ENCODE results near the gene EGFL8.

Gene EGFL8

GRCh38 chr6:32149092-32149755 lies 15.2 kb upstream of the EGFL8 start:
- peak overlapping the region; percentile 81 to 82 for H3K4me3 Mint-ChIP-seq
- no peaks in the 10 kb centered on the region for H3K9me3 Mint-ChIP-seq
- ATAC-seq (replicated peaks): peak; percentile 6
- DNase-seq: no peak
- peaks cover 33 to 42% of the 10 kb centered on the region in 2 donors for H3K4me1 Mint-ChIP-seq (ENCODE audit: low read depth in 2 of 2)
- H3K27me3 Mint-ChIP-seq: peaks cover 42 to 62% of the 10 kb centered on the region in 2 donors
- peaks cover 19% of the 10 kb centered on the region for H3K36me3 Mint-ChIP-seq (ENCODE audit: insufficient read depth)
- H3K27ac Mint-ChIP-seq: no peak overlapping the region

DNA sequence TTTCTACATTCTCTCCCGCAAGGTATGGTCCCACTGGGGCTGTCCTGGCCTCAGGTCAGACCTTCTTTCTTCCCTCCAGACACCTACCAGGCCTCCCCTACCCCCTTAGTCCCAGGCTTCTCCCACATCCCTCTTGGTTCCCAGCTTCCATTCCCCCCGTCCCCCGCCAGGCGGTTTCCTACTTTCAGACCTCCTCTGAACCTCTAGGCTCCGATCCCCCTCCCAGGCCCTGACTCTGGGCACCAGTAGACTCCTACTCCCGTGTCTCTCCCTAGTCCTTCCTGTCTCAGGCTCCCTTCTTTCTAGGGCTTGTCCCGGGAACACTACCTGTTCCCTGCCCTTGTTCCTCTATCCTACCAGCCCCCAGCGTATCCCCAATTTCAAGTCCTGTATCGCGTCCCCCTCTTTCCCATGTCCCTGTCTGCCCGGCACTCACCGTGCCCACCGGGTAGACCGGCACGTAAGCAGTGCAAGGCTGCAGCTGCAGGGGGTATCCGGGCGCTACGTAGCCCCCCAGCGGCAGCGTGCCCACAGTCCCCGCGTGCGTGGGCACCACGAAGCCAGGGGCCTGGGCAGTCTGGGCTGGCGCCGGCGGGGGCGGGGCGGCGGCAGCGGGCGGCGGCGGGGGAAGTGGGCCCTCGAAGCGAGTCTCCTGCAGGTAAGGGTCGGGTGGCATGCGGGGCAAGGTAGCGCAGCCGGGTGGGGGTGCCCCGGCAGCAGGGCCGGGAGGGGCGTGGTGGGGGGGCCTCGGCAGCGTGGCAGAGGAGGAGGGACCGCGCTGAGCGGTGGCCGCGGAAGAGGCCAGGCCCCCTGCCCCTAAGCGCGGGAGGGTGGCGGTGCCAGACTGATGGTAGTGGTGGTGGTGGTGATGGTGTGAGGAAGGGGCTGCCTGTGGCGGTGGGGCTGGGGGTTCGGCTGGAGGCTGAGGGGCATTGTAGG lies 14.2 kb upstream of the EGFL8 start:
- H3K27me3 Mint-ChIP-seq: peaks cover 42 to 62% of the 10 kb centered on the region in 2 donors
- H3K4me1 Mint-ChIP-seq (ENCODE audit: low read depth in 2 of 2): peaks cover 42 to 51% of the 10 kb centered on the region in 2 donors
- H3K36me3 Mint-ChIP-seq (ENCODE audit: insufficient read depth): peaks cover 19% of the 10 kb centered on the region
- H3K9me3 Mint-ChIP-seq: no peaks in the 10 kb centered on the region
- DNase-seq: no peak
- peak overlapping the region; percentile 3 to 23 for H3K4me3 Mint-ChIP-seq
- ATAC-seq (replicated peaks): no peak
- no peak overlapping the region for H3K27ac Mint-ChIP-seq

DNA sequence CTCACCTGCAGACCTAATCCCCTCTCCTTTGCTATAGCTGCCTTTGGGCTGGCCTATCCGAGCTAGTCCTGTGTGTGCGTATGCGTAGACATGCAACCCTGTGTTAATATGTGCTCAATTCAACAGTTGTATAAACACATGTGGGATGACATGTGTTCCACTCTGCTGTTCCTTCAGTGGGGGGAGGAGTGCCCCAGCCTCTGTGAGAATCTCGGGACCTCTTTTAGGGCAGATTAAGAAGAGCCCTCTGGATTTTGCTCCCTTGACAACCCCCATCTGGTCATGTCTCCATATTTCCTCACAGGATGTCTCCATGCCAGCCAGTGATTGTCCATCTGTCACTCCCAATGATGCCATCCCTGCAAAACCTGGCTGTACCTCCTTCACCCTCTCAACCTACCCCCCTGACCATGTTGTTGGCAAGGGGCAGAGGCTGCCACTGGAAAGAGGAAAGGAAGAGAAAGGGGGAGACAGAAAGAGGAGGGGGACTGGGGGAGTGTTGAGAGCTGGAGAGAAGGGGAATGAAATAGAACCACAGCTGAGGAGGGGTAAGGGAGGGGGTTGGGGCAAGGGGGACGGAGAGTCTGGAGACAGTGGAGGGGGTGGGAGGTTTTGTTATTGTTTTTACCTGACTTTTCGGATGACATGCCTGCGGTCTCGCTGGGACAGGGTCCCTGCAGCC lies 13.1 kb upstream of the EGFL8 start:
- no peaks in the 10 kb centered on the region for H3K9me3 Mint-ChIP-seq
- peaks cover 19% of the 10 kb centered on the region for H3K36me3 Mint-ChIP-seq (ENCODE audit: insufficient read depth)
- peak overlapping the region in 1 of 2 donors; percentile 41 for H3K4me3 Mint-ChIP-seq
- peaks cover 37 to 60% of the 10 kb centered on the region in 2 donors for H3K27me3 Mint-ChIP-seq
- no peak overlapping the region for H3K27ac Mint-ChIP-seq
- no peak for DNase-seq
- H3K4me1 Mint-ChIP-seq (ENCODE audit: low read depth in 2 of 2): peaks cover 46 to 55% of the 10 kb centered on the region in 2 donors
- ATAC-seq (replicated peaks): no peak

- Mint-ChIP-seq H3K4me3 (peak within 1 kb of the TSS; percentile 23 to 89), H3K27ac (peak within 1 kb of the TSS; percentile 2 to 92), H3K9me3 (no peaks in the 10 kb centered on the region), H3K27me3 (peaks cover 31 to 52% of the 10 kb centered on the region in 2 donors), H3K4me1 (ENCODE audit: low read depth in 2 of 2) (peaks cover 46 to 55% of the 10 kb centered on the region in 2 donors), H3K36me3 (ENCODE audit: insufficient read depth) (peaks cover 19% of the 10 kb centered on the region)
- DNase-seq: no peak
- no peak for ATAC-seq (replicated peaks)
Measured at GRCh38 chr6:32151863-32152768, 12.3 kb upstream of the EGFL8 start, which contains the start of gene PRRT1. PRRT1 (minus strand) TSS chr6:32151939; CDS start chr6:32151827, 112 bp downstream.

DNA sequence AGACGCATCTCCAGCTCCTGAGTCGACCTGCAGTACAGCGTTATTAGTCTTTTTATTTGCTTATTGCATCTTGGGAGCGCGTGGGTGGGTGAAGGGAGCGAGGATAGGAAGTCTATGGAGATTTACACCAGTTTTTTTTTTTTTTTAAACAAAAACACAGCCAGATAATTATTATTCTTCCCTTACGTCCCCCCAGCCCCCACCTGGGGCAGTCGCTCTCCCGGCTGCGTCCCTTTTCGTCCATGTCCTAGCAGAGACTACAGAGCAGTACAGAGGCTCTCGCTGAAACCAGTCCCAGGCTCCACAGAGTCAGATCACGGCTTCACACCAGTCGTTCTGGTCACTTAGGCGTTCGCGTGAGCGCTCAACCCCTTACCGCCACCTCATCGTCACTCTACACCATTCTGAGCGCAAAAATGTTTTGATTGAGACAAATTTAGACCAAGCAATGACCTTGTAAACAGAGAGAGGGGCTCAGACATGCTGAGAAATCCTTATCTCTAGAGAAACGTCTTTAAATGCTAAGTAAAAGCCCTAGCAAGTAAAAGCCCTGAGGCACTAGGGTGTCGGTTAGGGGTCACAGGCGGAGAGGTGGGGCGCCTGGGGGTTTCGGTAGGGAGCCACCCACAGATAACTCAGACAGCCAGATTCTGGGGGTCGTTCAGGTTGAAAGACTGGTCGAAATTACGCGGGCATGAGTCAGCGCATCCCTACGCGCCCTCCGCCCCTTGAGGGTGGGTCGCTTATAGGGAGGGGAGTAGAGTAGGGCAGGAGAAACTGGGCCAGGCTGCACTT lies 11.4 kb upstream of the EGFL8 start:
- Mint-ChIP-seq H3K27ac (peak overlapping the region; percentile 2 to 92), H3K4me3 (peak overlapping the region; percentile 89 to 91), H3K4me1 (ENCODE audit: low read depth in 2 of 2) (peaks cover 41 to 51% of the 10 kb centered on the region in 2 donors), H3K27me3 (peaks cover 30 to 43% of the 10 kb centered on the region in 2 donors), H3K36me3 (ENCODE audit: insufficient read depth) (peaks cover 19% of the 10 kb centered on the region), H3K9me3 (no peaks in the 10 kb centered on the region)
- ATAC-seq (replicated peaks): no peak
- DNase-seq: no peak

DNA sequence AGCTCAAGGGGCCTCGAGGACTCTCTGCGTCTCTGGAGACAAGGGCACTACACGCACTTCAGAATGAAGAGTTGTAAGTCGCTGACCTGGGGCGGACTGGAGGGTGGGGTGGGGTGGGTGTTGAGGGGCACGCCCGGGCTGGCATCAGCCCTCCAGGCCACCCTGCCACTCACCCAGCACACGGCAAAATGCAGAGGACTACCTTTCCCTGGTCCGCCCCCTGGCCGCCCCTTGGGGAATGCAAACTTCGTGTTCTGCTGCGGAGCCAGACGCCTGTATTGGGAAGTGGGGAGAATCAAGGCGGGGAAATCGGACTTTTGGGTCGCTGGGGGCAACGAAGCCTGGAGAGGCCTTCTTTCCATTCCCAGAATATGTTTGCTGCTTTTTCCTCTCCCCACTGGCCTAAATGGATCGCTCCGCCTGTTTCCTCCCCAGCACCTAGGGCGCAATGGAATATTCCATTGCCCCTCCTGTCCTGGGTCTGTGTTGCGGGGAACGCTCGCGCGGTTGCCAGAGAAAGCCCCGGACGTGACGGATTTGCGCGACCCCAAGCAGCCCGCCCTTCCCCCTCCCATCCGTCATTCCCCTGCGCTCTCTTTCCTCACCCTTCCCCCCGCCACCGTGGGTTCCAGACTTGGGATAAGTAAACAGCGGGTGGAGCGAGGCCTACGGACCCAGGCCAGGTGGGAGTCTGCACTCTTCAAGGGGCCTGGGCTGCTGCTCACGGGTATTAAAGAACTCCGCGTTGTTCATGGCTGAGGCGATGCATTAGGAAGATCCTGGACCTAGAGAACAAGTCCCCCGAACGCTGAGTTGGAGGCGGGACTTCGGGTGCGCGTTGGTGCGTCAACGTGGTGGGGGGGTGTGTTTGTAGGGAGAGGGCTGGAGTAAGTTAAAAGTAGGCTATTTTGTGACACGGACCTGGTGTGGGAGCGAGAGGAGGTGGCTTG lies 10.6 kb upstream of the EGFL8 start, which contains the start of gene PPT2:
TSS of gene PPT2 (plus strand) at position 578 of the 950 bp plus-strand sequence. CDS start 454 bp downstream, outside the sequence.
- peaks cover 37 to 42% of the 10 kb centered on the region in 2 donors for H3K4me1 Mint-ChIP-seq (ENCODE audit: low read depth in 2 of 2)

DNA sequence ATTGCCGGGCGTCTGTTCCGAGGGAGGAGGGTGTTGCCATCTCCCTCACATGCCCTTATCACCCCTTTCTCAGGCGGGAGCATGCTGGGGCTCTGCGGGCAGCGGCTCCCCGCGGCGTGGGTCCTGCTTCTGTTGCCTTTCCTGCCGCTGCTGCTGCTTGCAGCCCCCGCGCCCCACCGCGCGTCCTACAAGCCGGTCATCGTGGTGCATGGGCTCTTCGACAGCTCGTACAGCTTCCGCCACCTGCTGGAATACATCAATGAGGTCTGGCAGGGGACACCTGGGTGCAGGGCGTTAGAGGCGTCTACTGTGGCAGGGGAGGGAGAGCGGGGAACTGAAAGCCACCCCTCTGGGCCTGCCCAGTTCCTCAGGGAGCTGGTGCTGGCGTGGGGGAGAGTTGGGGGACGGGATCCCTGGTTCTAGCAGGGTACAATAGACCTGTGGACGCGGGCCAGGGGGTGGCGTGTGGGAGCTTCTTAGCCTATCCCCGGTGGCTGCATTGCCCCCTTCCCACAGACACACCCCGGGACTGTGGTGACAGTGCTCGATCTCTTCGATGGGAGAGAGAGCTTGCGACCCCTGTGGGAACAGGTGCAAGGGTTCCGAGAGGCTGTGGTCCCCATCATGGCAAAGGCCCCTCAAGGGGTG lies 9.8 kb upstream of the EGFL8 start:
- peak overlapping the region; percentile 91 to 92 for H3K27ac Mint-ChIP-seq
- peaks cover 16 to 27% of the 10 kb centered on the region in 2 donors for H3K27me3 Mint-ChIP-seq
- no peaks in the 10 kb centered on the region for H3K9me3 Mint-ChIP-seq
- peaks cover 12% of the 10 kb centered on the region for H3K36me3 Mint-ChIP-seq (ENCODE audit: insufficient read depth)
- ATAC-seq (replicated peaks) (peak; percentile 73), DNase-seq (peak; percentile 54 to 56 (median 54))
- peak overlapping the region; percentile 89 to 91 for H3K4me3 Mint-ChIP-seq
- H3K4me1 Mint-ChIP-seq (ENCODE audit: low read depth in 2 of 2): peaks cover 36 to 39% of the 10 kb centered on the region in 2 donors

More for the DNA sequence above, 10.6 kb upstream of the EGFL8 start, which contains the start of gene PPT2:
- H3K27me3 Mint-ChIP-seq: peaks cover 21 to 35% of the 10 kb centered on the region in 2 donors
- H3K36me3 Mint-ChIP-seq (ENCODE audit: insufficient read depth): peaks cover 14% of the 10 kb centered on the region
- ATAC-seq (replicated peaks): peak; percentile 76
- peak within 1 kb of the TSS; percentile 91 to 92 for H3K27ac Mint-ChIP-seq
- H3K4me3 Mint-ChIP-seq: peak within 1 kb of the TSS; percentile 89 to 91
- H3K9me3 Mint-ChIP-seq: no peaks in the 10 kb centered on the region
- DNase-seq: peak; percentile 64 to 69 (median 67)

DNA sequence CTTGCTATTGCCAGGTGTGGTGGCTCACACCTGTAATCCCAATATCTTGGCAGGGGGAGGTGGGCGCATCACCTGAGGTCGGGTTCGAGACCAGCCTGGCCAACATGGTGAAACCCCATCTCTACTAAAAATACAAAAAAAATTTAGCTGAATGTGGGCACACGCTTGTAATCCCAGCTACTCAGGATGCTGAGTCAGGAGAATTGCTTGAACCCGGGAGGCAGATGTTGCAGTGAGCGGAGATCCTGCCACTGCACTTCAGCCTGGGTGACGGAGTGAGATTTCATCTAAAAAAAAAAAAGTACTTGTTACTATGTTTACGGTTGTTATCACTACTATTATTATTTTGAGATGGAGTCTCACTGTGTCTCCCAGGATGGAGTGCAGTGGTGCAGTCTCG lies 7.5 kb upstream of the EGFL8 start:
- no peaks in the 10 kb centered on the region for H3K9me3 Mint-ChIP-seq
- H3K27ac Mint-ChIP-seq: no peak overlapping the region
- H3K36me3 Mint-ChIP-seq (ENCODE audit: insufficient read depth): peaks cover 12% of the 10 kb centered on the region
- DNase-seq (no peak), ATAC-seq (replicated peaks) (no peak)
- H3K4me3 Mint-ChIP-seq: no peak overlapping the region
- H3K4me1 Mint-ChIP-seq (ENCODE audit: low read depth in 2 of 2): peaks cover 28 to 29% of the 10 kb centered on the region in 2 donors
- peaks cover 0 to 4% of the 10 kb centered on the region in 2 donors for H3K27me3 Mint-ChIP-seq

DNA sequence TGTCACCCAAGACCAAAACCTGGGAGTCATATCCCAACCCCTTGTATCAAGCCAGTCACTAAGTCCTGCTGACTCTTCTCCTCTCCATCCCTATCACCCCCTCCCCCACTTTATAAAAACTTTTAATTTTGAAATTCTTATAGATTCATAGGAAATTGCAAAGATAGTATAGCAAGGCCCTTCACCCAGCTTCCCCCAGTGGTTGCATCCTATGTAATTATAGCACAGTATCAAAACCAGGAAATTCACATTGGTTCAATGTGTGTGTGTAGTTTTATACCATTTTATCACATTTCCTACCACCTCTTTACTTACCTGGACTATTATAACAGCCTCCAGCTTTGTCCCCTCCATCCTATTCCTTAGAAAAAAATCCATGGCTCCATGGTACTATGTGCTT lies 6.3 kb upstream of the EGFL8 start:
- Mint-ChIP-seq H3K27ac (no peak overlapping the region), H3K36me3 (ENCODE audit: insufficient read depth) (peaks cover 7% of the 10 kb centered on the region), H3K4me1 (ENCODE audit: low read depth in 2 of 2) (peaks cover 26 to 28% of the 10 kb centered on the region in 2 donors), H3K9me3 (no peaks in the 10 kb centered on the region), H3K27me3 (no peaks in the 10 kb centered on the region), H3K4me3 (no peak overlapping the region)
- DNase-seq (no peak), ATAC-seq (replicated peaks) (no peak)

GRCh38 chr6:32163559-32164258 lies 686 bp upstream of the EGFL8 start:
- ATAC-seq (replicated peaks) (no peak), DNase-seq (no peak)
- Mint-ChIP-seq H3K36me3 (ENCODE audit: insufficient read depth) (peaks cover 10% of the 10 kb centered on the region), H3K27ac (no peak overlapping the region), H3K9me3 (no peaks in the 10 kb centered on the region), H3K4me3 (no peak overlapping the region), H3K27me3 (no peaks in the 10 kb centered on the region), H3K4me1 (ENCODE audit: low read depth in 2 of 2) (peaks cover 5 to 6% of the 10 kb centered on the region in 2 donors)
